B cell (primary cell): Measurements from ENCODE around the gene PLD5. TPM values are rescaled to one million over a fixed set of nuclear protein-coding genes. Genes with fewer than 3 reads are reported as not detected.

ENCODE experiments used
- ATAC-seq: fragments of 200-7000 bp; cut with Tn5 transposase; one replicate; pipeline ENCODE4 v1.10.0; 2021; ENCODE audit warnings: low read depth, mild to moderate bottlenecking, moderate number of reproducible peaks, moderate library complexity
- CTCF ChIA-PET: fragments of 350-600 bp; sonication (Branson Sonifier 250); formaldehyde crosslinking; loops from one replicate; lab custom pipeline; 2021; ENCODE audit warnings: antibody characterized with exemption, inconsistent platforms; lab: Charles Lee
- POLR2A ChIA-PET: fragments of 350-600 bp; sonication (Branson Sonifier 250); formaldehyde crosslinking; loops from one replicate; lab custom pipeline; 2021; ENCODE audit warnings: antibody characterized with exemption; lab: Charles Lee
- DNase-seq: peaks from one replicate; pipeline ENCODE4 v3.0.0; 2013
- H2AFZ ChIP-seq: 2 replicates; pipeline ENCODE4 v1.6.1; 2012; ENCODE audit warnings: mild to moderate bottlenecking, low read depth, low read length; ENCODE audit not compliant: insufficient read depth, poor library complexity, severe bottlenecking
- H3K27ac ChIP-seq, 2 donors: 1 replicate in 1 of 2; 2 replicates in 1 of 2; pipeline ENCODE4 v1.5.1; 2012 to 2013; ENCODE audit warnings: low read length in 2 of 2, mild to moderate bottlenecking in 2 of 2, moderate library complexity in 1 of 2
- H3K27me3 ChIP-seq, 4 experiments: fragments of 200-600 bp in 1 of 4; sonication (generic) in 1 of 4; replicated peaks in 1 of 4; 1 replicate in 2 of 4; 2 replicates in 2 of 4; pipeline versions ENCODE4 v1.6.1 to v1.7.0; 2013 to 2016; ENCODE audit warnings: low read length in 3 of 4, mild to moderate bottlenecking in 2 of 4, mixed read lengths in 1 of 4, moderate library complexity in 1 of 4; ENCODE audit not compliant: insufficient read depth in 4 of 4, control insufficient read depth in 3 of 4; ENCODE audit errors: control extremely low read depth in 1 of 4
- H3K36me3 ChIP-seq, 2 experiments: replicated peaks in 1 of 2; 1 replicate in 1 of 2; 2 replicates in 1 of 2; pipeline versions ENCODE4 v1.6.1 to v1.7.1; 2013; ENCODE audit warnings: low read length in 1 of 2; ENCODE audit not compliant: insufficient read depth in 2 of 2, control insufficient read depth in 1 of 2; ENCODE audit errors: control extremely low read depth in 1 of 2, extremely low read depth in 1 of 2
- H3K4me1 ChIP-seq, 2 donors: fragments of 200-600 bp in 1 of 2; sonication (generic) in 1 of 2; 1 replicate in 1 of 2; 2 replicates in 1 of 2; pipeline versions ENCODE4 v1.5.1 to v1.6.1; 2013 to 2017; ENCODE audit warnings: low read length in 2 of 2; ENCODE audit not compliant: control insufficient read depth in 2 of 2, insufficient read depth in 2 of 2
- H3K4me2 ChIP-seq: replicated peaks from 2 replicates; pipeline ENCODE3; 2012; ENCODE audit warnings: mild to moderate bottlenecking, low read depth, low read length; ENCODE audit not compliant: poor library complexity, severe bottlenecking
- H3K4me3 ChIP-seq, 5 experiments: fragments of 200-600 bp in 1 of 5; sonication (generic) in 1 of 5; 1 replicate in 3 of 5; 2 replicates in 2 of 5; pipeline versions ENCODE4 v1.5.1 to v1.7.0; 2011 to 2016; ENCODE audit warnings: low read length in 4 of 5, mild to moderate bottlenecking in 4 of 5, low read depth in 2 of 5, control low read depth in 1 of 5, moderate library complexity in 1 of 5; ENCODE audit not compliant: insufficient read depth in 1 of 5; ENCODE audit errors: control extremely low read depth in 1 of 5, extremely low read depth in 1 of 5
- H3K79me2 ChIP-seq: fragments of 200-600 bp; sonication (generic); one replicate; pipeline ENCODE4 v1.6.0; 2016; ENCODE audit warnings: low read length; ENCODE audit not compliant: control insufficient read depth, insufficient read depth
- H3K9ac ChIP-seq: fragments of 200-600 bp; sonication (generic); 2 replicates; pipeline ENCODE4 v1.6.1; 2017; ENCODE audit warnings: mild to moderate bottlenecking, low read length, moderate library complexity
- H3K9me3 ChIP-seq, 3 donors: one replicate each; pipeline versions ENCODE4 v1.6.1 to v1.7.1; 2013; ENCODE audit warnings: low read length in 2 of 3; ENCODE audit not compliant: control insufficient read depth in 2 of 3, insufficient read depth in 1 of 3; ENCODE audit errors: control extremely low read depth in 1 of 3
- H4K20me1 ChIP-seq: 2 replicates; pipeline ENCODE4 v1.6.0; 2012; ENCODE audit warnings: mild to moderate bottlenecking, low read length; ENCODE audit not compliant: insufficient read depth, control insufficient read depth, poor library complexity, severe bottlenecking
- H3K27ac Mint-ChIP-seq: one replicate; pipeline ENCODE4 v1.8.0; 2021; ENCODE audit warnings: mixed read lengths
- H3K27me3 Mint-ChIP-seq: one replicate; pipeline ENCODE4 v1.8.0; 2021; ENCODE audit warnings: mixed read lengths
- H3K4me1 Mint-ChIP-seq: one replicate; pipeline ENCODE4 v1.8.0; 2021; ENCODE audit warnings: mixed read lengths
- H3K4me3 Mint-ChIP-seq: one replicate; pipeline ENCODE4 v1.8.0; 2021; ENCODE audit warnings: mixed read lengths
- H3K9me3 Mint-ChIP-seq: one replicate; pipeline ENCODE4 v1.8.0; 2022; ENCODE audit warnings: mixed read lengths; ENCODE audit not compliant: insufficient read depth
- CTCF ChIP-seq: fragments of 200-600 bp; IDR thresholded peaks from one replicate; pipeline ENCODE4 v1.8.0; 2022; ENCODE audit warnings: antibody characterized with exemption, mild to moderate bottlenecking
- EZH2 ChIP-seq: IDR thresholded peaks from 2 replicates; pipeline ENCODE4 v1.6.1; 2012; ENCODE audit warnings: borderline replicate concordance, low read depth, mild to moderate bottlenecking, moderate library complexity, low read length; ENCODE audit not compliant: insufficient read depth, poor library complexity, severe bottlenecking
- WGBS: methylation state at CpG from one replicate; pipeline ENCODE4 v1.1.5; 2013; ENCODE audit warnings: missing lambda C conversion rate; ENCODE audit not compliant: insufficient coverage; 5-methylcytosine and 5-hydroxymethylcytosine counted together
- intact Hi-C: fragments of 100-400 bp; cut with micrococcal nuclease; formaldehyde crosslinking; loops from one replicate; pipeline ENCODE4 v1.10.0; 2022
- polyA plus RNA-seq: library from polyadenylated mRNA; depleted of rRNA; stranded (reverse); fragments of >200 nt; gene quantifications from 2 replicates; pipeline ENCODE4 v1.2.3, GENCODE V29; 2012
- total RNA-seq, 2 donors: library from RNA; stranded (reverse); fragments of 120-200 nt in 1 of 2; gene quantifications; 1 replicate in 1 of 2; 2 replicates in 1 of 2; pipeline versions ENCODE4 v1.2.3 to v1.2.4, GENCODE V29; 2013 to 2022

PLD5 gene
- total and polyA plus RNA-seq, 2 donors (not counting 1 experiment from before 2014, with no cell fraction given) = 0.37 to 1.9 TPM

- no peak for DNase-seq
- no peak overlapping the region for H2AFZ ChIP-seq
- intact Hi-C loops = no loop called here
- no peak overlapping the region for H3K27ac ChIP-seq
- CTCF ChIA-PET = no interaction called here
- H3K27me3 ChIP-seq = no peaks in the 10 kb centered on the region
- H3K4me1 Mint-ChIP-seq = no peaks in the 10 kb centered on the region
- H3K4me3 ChIP-seq = no peak overlapping the region
- peaks cover 0 to 7% (median 0%) of the 10 kb centered on the region in 3 donors for H3K9me3 ChIP-seq
- H3K79me2 ChIP-seq = no peaks in the 10 kb centered on the region
- no peak overlapping the region for H3K4me2 ChIP-seq
- no peaks in the 10 kb centered on the region for H3K27me3 Mint-ChIP-seq
- H4K20me1 ChIP-seq = no peaks in the 10 kb centered on the region
- H3K36me3 ChIP-seq = no peaks in the 10 kb centered on the region
- no peak overlapping the region for H3K4me3 Mint-ChIP-seq
- TF ChIP-seq EZH2 (no peak), CTCF (no peak)
- no peak overlapping the region for H3K9ac ChIP-seq
- no peak overlapping the region for H3K27ac Mint-ChIP-seq
- no peak for ATAC-seq
- POLR2A ChIA-PET = no interaction called here
- peaks cover 2% of the 10 kb centered on the region for H3K9me3 Mint-ChIP-seq
- H3K4me1 ChIP-seq = no peaks in the 10 kb centered on the region
Observed at GRCh38 chr1:242411901-242412300, 112.6 kb downstream of the PLD5 start.

- ChIA-PET CTCF (no interaction called here), POLR2A (no interaction called here)
- no peaks in the 10 kb centered on the region for H3K4me1 Mint-ChIP-seq
- H3K4me1 ChIP-seq = no peaks in the 10 kb centered on the region
- H3K9ac ChIP-seq = no peak overlapping the region
- no peak overlapping the region for H3K4me2 ChIP-seq
- H3K4me3 Mint-ChIP-seq = no peak overlapping the region
- H3K27ac Mint-ChIP-seq = no peak overlapping the region
- peaks cover 2% of the 10 kb centered on the region for H3K9me3 Mint-ChIP-seq
- H3K36me3 ChIP-seq = no peaks in the 10 kb centered on the region
- DNase-seq (no peak), ATAC-seq (no peak)
- no peaks in the 10 kb centered on the region for H3K79me2 ChIP-seq
- H2AFZ ChIP-seq = no peak overlapping the region
- intact Hi-C loops = no loop called here
- no peaks in the 10 kb centered on the region for H3K27me3 ChIP-seq
- H3K4me3 ChIP-seq = no peak overlapping the region
- H3K9me3 ChIP-seq = peaks cover 0 to 10% (median 0%) of the 10 kb centered on the region in 3 donors
- WGBS = 86% methylated on average over 2 of the region's 2 CpGs
- H4K20me1 ChIP-seq = no peaks in the 10 kb centered on the region
- TF ChIP-seq EZH2 = no peak
- no peak for TF ChIP-seq CTCF
- no peaks in the 10 kb centered on the region for H3K27me3 Mint-ChIP-seq
- H3K27ac ChIP-seq = no peak overlapping the region
Observed at GRCh38 chr1:242405947-242406346, 118.5 kb downstream of the PLD5 start.
